ENCODE measurements around the gene GAPVD1.

- TF ChIP-seq CTCF (IDR thresholded peaks at IDR 0.05; ENCODE audit: borderline replicate concordance, extremely low read depth, low read length, poor library complexity, severe bottlenecking) = no peak
- TF ChIP-seq EZH2 (IDR thresholded peaks at IDR 0.05; ENCODE audit: borderline replicate concordance, low read depth, low read length, severe bottlenecking) = no peak
Measured at GRCh38 chr9:125343518-125344275, 82.1 kb downstream of the GAPVD1 start.

Measured in DND-41 (cell line).